HG02884 (cell line): ENCODE data around the gene GLRX.
"Not testable (repeated sequence)": the region's sequence is repeated elsewhere in the genome, so short reads cannot be mapped to it uniquely, and the experiment has no call there.

Experiments used
- ATAC-seq: cut with Tn5 transposase; IDR thresholded peaks from one replicate; pipeline ENCODE4 v1.9.1; 2021; ENCODE audit warnings: mild to moderate bottlenecking, moderate library complexity; ENCODE audit not compliant: unreplicated experiment

GLRX gene

DNA sequence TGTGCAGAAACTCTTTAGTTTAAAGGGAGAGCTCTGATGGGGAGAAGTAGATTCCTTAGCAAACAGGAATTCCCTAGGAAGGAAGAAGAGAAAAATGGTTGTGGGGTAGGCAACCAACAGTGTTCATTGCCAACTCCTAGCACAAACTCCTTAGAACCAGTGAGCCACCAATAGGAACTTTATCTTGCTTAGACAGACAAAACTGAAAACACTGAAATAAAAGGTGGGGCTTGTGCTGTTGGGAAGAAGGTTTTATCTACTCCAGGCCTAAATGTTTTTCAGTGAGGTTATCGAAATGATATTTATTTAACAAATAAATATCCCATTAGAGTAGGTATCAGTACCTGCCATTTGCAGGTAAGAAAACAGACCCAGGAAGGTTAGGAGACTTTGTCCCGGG is 7.7 kb upstream of the GLRX start:
- no peak for ATAC-seq

DNA sequence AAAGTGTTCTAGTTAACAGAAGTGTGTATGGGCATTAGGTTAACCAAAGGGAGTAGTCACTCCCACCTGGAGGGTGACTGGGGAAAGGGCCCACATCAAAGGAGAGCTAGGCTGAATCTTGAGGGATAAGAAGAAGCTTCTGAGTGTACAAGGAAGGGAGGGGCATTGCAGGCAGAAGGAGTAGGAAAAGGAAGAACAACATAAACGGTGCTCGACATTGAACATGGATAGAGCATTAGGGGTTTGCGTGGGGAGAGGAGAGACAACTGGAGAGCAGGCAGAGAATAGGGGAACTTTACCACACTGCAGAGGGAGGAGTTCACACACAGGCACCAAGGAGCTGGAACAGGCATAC is 5.3 kb upstream of the GLRX start:
- ATAC-seq = no peak

DNA sequence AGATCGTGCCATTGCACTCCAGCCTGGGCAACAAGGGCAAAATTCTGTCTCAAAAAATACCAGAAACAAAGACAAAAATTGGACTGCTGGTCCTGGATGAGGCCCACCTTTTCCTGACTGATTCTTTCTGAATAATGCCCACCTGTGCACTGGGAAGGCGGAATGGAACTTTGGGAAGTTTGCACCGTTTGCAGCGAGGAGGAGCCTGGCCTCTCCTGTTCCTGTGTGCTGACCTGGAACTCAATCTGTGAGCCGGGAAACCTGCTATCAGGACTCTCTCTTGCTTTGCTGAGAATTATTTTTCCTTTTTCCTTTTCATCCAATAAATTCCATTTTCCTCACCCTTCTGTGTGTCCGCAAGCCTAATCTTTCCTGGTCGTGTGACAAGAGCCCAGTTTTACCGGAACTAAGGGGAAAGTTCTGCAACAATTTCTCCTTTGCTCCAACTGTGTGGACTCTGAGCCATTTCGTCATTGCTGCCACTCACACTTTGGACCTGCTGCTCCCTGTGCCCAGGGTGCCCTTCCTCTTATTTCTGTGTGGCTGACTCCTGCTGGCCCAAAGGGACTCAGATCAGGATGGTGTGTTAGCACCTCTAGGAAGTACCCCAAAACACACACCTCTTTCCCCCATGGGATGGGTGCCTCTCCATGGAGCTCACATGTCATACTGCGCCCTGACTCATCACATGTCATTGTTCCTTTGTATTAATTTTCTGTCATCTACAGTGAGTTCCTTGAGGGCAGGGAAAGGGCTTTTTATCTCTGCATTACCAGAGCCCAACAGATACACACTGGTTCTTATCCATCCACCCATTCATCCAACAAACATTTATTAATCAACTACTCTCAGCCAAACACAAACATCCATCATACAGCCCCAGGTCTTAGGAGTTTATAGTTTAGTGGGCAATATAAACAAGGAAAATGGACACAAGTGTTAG is 4.7 kb upstream of the GLRX start:
- no peak for ATAC-seq

DNA sequence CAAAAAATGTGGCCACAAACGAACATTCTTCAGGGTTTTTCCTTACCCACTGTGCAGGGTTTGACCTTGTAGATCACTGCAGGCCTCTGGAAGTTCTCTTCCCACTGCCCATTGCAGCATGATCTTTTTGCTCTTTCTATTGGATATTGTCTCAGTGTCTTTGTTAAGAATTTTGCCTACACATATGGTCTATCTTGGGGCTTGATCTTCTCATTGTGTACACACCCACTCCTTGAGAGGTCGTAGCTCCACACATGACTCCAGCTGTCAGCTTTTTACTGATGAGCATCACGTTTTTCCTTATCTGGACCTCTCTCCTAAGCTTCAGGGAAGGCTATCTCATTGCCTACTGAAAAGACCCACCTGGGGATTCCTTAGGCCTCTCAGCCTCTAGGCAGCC is 3.0 kb upstream of the GLRX start:
- no peak for ATAC-seq

DNA sequence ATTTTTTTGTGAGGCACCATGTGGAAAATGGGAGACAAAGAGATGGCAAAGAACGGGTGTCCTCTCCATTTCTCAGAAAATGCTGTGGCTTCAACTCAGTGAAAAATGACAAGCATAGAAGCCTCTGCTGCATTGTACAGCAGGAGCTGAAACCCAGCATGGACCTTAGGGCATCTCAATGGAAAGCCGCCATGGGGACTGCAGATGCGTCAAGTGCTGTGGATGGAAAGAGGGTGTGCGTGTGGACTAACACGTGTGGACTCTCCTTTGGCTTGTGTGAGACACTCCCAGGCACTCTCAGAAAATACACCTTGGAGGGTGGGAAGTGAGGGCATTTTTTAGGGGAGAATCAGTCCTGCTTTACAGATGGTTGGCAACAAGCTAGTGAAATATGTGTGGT is 2.2 kb upstream of the GLRX start:
- ATAC-seq = no peak

DNA sequence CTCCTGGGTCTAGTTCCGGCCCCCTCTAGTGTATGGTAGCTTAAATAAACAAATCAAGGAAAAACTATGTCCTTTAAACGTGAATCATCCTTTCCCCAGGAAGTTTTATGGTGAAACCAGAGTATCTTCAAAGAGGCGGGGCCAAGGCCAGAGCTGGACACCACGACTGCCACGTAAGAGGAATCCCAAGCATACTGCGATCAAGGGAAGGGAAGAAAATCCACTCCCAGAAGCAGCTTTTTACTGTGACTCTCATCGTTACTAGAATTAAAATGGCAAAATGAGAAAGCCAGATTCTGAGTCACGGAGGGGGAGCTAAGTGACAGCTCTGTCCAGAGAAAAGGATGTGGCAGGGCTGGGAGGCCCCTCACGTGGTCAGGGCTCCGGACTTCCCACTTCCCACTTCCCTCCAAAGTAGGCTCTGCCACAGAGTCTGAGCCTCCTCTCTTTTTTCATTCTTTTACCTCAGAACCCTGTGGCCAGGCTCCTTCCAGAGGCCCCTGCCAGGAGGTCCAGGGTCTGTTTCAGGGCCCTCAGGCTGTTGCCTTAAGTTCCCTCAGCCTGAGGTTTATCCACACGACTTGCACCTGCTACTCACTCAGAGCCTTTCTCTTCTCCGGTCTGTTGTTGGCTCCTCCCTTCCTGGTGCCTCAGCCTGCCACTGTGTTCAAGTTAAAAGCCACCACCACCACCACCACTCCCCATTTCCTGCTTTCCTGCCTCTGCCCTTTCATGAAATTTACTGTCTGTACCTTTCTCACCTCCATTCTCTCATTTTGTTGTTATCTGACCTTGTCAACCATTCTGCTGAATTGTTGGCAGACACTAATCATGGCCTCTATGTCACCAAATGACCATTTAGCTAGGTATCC is 1.4 kb upstream of the GLRX start:
- peak; percentile 34 for ATAC-seq

DNA sequence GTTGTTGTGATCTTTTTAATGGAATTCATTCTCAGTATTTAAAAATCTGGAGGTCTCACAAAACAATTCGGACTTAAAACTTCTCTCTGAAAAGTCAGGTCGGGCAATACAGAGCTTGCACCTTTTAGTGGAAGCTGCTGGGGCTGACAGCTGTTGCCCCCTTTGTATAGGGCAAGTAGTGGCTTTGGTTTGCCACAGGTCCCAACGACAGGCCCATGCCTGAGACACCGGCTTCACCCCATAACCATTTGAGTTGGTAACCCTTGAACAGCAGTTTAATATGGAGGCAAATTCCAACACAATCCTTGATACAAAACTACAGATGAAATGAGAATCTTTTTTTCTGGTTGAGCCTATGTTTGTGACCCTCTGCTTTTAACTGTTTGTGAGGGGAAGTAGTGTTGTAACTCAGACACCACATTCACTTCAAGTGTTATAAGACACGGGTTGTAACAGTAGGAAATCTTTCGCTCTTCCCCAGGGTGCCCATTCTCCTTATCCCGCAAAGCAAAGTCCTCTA is 752 bp upstream of the GLRX start:
- ATAC-seq = no peak

DNA sequence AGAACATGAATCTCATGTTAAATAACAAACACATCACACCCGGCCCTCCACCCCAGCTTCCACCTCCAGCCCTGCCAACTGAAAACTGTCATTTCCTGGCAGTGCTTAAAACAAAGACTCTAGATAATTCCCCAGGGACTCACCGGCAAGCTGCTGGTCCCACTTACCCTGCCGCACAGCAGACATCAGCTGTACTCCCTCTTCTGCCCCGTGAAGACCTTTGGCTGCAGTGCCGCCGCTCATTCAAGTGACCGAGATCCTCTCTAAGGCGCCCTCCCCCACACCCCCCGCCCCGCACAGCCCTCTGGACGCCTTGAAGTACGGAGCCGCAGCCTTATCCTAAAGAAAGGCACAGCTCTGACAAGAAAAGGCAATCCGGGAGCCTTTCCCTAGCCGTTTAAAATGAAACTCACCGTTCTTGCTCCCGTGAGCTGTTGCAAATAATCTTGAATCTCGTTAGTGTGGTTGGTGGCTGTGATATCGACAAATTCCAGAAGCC is 434 bp downstream of the GLRX start:
- ATAC-seq = peak; percentile 19

DNA sequence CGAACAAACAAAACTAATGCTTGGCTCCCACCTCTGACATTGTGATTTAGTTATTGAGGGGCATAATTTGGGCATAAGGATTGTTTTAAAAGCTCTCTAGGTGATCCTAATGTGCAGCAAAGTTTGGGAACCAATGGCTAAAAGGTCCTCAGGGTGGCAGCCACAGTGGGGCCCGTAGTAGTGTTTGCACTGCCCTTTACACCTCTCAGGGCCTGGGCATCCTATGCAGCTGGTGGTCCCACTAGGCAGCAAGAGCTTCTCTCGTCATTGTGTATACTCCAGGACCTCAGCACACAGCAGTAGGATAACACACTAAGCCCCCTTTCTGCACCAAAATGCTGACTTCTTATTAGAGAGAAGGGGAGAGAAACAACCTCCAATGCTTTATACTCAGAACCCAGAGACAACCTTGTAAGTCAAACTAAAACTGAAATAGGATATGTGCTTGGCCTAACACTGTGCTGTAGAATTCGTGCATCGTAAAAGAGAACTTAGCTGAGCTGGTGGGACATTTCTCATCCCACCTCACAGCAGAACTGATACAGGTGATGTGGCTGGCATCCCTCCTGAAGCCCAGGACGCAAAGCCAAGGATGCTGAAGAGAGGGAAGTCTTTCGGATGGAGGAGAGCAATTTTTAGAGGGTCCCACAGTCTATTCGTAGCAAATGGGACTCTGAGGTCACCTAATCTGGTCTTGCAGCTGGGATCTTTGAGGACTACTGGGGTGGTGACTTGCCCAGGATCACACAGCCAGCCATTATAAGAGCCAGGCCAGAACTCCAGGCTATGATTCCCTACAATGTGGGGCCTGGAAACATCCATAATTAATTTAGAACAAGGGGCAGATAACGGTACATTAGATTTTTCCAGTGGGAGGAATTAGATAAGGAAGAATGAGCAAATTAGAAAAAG is 1.2 kb downstream of the GLRX start:
- ATAC-seq = peak; percentile 36

DNA sequence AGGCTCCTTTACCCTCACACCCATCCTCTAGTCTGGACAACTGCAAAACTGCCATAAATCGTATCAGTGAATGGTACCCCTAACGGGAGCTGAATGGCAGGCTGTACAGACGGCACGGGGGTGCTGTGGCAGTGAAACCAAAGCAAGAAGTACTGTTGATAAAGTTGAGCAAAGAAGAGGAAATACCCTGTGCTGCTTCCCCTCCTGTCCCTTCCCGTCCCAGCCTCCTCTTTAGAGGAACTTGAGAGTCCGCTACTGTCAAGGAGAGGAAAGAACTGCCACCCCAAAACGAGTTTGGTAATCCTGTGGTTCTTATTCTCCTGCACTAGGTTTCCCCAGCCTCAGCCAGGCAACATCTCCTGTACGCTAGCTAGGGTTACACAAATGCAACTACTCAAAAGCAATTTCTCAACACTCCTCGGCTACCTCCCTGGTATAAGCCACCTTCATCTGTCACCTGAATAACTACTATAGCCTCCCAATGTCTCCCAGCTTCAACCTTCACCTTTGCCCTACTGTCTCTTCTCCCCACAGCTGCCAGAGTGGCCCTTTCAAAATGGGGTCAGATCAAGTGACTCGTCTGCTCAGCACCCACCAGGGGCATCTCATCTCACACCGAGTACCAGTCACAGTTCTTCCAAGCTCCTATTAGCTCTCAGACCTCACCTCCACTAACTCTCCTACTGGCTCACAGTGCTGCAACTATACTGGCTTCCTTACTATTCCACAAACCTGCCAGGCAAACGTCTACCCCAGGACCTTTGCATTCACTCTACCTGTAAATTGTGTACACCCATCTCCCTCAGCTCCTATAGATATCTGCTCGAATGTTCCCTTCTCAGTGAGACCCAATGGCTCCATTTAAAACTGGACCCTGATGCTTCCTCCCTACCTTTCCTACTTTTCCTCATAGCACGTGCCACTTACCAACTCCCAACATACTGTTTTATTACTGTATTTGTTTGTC is 4.1 kb downstream of the GLRX start:
- ATAC-seq = no peak

DNA sequence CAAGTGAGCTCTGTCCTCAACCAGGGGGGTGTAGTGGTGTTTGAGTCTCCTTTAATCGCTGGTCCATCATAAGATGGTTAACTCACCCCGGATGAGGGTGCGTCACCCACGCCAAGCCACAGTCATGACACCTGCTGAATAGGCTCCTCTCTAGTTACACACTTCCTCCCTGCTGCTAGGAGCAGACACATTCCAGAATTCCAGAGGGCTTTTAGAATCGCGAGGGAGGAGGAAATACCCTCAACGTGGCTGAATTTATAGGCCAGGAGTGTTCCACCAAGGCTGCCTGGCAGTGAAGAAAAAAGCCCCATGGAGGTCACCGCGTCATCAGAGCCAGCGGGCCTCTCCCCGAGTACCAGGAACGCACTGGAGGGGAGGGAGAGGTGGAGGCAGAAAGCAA is 5.1 kb downstream of the GLRX start:
- no peak for ATAC-seq

DNA sequence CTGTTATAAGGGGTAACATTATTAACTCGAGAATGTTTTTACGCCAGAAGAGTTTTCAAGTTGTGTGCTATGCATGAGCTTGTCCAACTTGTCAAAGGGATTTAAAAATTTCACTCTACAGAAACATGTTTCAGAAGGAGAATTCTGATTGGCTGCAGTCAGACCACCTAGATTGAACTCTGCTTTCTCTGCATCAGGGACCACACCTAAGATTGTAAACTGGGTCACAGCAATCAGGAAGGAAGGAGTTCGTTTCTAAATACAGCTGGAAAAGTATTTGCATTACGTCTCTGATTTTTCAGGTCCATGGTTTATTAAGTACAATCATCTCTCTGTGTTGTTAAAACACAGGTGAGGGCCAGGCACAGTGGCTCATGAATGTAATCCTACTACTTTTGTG is 5.8 kb downstream of the GLRX start:
- no peak for ATAC-seq

DNA sequence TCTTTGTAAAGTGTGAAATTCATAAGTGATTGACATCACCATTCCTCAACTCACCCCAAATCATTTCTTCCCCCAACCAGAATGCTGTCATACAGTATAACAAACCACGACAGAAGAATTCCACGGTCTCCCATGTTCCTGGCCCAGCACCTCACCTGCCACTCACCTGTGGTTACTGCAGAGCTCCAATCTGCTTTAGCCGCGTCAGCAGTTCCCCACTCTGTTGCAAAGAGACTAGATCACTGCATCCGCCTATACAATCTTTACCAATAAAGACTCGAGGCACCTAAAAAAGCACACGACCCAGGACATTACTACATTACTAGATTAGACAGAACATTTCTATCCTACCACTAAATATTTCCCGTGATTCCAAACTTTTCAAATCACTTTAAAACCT is 6.2 kb downstream of the GLRX start:
- no peak for ATAC-seq

DNA sequence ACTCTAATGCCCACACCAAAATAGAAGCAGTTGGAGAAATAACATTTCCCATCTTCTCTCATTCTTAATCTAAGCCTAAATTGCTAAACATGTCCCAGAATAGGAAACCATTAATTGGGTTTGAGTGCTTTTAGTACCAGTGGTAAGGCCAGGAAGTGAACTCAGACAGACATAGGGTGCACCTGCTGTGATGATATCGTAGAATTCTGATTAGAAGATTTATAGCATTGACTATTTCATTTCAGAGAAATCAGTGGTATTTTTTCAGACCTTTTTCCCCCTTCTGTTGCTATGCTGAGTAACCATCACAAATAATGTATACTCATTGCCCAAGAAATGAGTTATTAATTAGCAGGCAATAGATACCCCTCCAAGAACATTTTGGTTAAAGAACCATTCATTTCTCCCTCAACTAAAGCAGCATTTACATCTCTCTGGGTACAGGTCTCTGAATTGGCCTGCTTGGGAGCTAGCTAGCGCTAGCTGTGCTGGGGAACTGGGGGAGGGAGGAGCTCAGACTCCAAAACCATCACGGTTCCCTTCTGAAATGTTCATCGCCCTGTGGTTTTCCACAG is 7.3 kb downstream of the GLRX start:
- no peak for ATAC-seq

DNA sequence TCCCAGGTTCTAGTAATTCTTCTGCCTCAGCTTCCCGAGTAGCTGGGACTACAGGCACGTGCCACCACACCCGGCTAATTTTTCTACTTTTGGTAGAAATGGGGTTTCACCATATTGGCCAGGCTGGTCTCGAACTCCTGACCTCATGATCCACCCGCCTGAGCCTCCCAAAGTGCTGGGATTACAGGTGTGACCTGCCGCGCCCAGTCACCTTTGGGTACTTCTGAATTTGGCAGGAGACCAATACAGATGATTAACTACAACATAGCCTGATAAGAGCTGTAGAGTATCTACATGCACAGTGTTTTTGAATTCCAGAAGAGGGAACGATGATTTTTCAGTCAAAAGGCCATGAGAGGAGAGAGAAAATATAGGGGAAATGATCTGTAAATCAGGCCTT is 9.5 kb downstream of the GLRX start:
- not testable (repeated sequence) for ATAC-seq

DNA sequence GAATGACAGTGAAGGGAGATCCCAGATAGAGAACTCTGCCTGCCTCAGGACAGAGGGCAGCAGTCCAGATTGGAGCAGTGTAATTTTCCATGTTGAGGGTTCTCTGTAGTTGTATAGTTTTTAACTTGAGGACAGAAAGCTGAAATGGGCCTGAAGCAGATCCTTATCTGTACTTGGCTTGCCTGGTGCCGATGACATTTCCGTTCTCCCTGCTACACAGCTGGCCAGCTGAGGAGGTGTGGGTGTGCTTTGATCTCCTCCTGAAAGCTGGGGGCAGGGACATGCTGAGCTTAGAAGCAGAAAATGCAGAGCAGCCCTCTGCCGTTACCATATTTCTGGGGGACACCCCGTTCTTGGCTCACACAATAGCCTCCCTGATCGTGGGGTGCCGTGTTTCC is 10.5 kb downstream of the GLRX start:
- no peak for ATAC-seq

DNA sequence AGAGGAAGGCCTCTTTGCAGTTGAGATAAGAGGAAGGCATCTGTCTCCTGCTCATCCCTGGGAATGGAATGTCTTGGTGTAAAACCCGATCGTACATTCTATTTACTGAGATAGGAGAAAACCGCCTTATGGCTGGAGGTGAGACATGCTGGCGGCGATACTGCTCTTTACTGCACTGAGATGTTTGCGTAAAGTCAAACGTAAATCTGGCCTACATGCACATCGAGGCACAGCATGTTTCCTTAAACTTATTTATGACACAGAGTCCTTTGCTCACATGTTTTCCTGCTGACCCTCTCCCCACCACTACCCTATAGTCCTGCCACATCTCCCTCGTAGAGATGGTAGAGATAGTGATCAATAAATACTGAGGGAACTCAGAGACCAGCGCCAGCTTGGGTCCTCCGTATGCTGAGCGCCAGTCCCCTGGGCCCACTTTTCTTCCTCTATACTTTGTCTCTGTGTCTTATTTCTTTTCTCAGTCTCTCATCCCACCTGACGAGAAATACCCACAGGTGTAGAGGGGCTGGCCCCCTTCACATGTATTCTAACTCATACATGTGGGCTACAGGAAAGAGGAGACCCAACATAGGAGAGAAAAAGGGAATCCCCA is 11.0 kb downstream of the GLRX start:
- not testable (repeated sequence) for ATAC-seq

DNA sequence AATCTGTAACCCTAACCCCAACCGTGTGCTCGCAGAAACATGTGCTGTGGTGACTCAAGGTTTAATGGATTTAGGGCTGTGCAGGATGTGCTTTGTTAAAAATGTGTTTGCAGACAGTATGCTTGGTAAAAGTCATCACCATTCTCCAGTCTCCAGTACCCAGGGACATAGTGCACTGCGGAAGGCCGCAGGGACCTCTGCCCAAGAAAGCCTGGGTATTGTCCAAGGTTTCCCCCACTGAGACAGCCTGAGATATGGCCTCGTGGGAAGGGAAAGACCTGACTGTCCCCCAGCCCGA is 11.5 kb downstream of the GLRX start:
- not testable (repeated sequence) for ATAC-seq
